ENCODE data around the gene HHAT.

HHAT gene

DNA sequence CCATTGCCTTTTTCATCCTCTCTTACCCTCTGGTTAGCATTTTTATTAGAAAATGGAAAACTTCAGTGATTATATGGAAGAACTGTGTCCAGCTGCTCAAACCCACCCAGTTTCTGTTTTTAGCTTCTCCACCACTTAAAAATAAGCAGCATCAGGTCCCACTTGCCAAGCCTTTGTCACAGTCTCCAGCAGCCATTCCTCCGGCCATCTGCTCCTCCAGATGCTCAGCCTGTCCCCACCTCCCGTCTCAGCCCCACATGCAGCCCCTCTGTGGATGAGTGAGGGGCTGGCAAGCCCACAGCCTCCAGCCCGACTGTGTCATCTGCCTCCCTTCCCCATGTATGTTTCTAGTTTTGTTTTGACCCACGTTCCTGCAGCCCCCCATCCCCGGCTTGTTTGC, 289.7 kb downstream of the HHAT start:
- no peak overlapping the region for H3K4me3 ChIP-seq (ENCODE audit: low read depth, low read length)
- DNase-seq (ENCODE audit: low read depth), result no peak
- TF ChIP-seq, protein P1, sequence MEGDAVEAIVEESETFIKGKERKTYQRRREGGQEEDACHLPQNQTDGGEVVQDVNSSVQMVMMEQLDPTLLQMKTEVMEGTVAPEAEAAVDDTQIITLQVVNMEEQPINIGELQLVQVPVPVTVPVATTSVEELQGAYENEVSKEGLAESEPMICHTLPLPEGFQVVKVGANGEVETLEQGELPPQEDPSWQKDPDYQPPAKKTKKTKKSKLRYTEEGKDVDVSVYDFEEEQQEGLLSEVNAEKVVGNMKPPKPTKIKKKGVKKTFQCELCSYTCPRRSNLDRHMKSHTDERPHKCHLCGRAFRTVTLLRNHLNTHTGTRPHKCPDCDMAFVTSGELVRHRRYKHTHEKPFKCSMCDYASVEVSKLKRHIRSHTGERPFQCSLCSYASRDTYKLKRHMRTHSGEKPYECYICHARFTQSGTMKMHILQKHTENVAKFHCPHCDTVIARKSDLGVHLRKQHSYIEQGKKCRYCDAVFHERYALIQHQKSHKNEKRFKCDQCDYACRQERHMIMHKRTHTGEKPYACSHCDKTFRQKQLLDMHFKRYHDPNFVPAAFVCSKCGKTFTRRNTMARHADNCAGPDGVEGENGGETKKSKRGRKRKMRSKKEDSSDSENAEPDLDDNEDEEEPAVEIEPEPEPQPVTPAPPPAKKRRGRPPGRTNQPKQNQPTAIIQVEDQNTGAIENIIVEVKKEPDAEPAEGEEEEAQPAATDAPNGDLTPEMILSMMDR (conservative IDR thresholded peaks at IDR 0.05; ENCODE audit: low read depth, low read length), result no peak

DNA sequence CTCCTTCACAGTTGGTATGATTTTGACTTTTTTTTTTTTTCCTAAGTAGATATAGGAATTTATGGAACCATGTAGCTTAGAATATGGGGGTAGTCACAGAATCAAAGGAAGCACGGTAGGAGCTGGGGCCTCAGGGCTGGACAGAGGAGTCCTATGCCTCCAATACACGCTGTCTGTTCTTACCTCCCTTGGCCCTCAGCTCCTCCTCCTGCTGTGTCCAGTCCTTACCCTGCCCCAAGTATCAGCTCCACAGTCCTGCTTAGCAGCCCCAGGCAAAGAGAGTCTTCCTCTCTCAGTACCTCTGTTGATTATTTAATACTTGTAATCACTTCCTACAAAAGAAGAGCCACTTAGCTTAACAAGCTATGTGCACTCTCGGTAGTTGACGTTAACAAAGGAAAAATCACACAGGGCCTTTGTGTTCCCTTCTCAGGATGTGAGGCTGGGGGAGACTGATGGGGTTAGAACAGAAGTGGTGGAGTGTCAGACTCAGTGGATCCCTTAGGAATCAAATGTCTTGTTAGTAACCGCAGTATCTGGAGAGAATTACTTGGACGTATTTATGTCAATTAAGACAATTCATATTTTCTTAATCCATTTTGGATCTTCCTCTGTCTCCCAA, 292.3 kb downstream of the HHAT start:
- no peak overlapping the region for H3K4me3 ChIP-seq (ENCODE audit: low read depth, low read length)
- TF ChIP-seq, protein P1 (conservative IDR thresholded peaks at IDR 0.05; ENCODE audit: low read depth, low read length), result no peak
- no peak for DNase-seq (ENCODE audit: low read depth)

DNA sequence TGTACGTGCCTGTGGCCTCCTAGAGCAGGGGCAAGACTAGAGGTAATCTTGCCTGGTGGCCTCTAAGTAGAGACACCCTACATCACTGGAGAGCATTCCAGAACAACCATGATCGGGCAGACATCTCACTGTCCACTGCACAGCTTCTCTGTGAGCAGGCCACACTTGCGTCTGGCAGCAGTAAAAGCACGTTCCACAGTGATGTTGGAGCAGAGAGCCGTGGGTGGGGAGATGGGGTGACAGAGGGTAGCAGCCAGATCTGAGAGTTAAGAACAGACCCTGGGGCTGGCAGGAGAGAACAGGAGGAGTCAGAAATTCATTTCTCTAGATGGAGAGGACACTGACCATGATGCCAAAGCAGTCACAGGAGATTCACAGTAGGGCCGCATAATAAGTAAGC, 293.0 kb downstream of the HHAT start:
- H3K4me3 ChIP-seq (ENCODE audit: low read depth, low read length), result no peak overlapping the region
- TF ChIP-seq, protein P1 (conservative IDR thresholded peaks at IDR 0.05; ENCODE audit: low read depth, low read length), result no peak
- DNase-seq (ENCODE audit: low read depth), result no peak

DNA sequence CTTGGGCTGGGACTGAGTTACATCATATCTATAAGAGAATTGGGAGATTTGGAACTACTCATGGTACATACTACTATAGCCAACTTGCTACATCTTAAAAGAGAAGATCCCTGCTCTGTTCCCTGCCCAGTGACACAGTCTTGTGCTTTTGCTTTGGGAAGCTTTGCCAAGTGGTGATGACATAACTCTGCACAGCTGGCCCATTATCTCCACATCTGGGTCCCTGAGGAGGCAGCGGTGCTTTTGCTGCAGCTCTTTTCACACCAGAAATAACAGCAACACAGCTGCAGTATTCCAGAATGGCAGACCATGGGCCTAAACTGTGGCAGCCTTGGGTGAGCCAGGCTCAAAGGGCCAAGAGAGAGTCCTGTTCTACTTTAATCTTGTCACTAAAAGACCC, 296.0 kb downstream of the HHAT start:
- TF ChIP-seq, protein P1 (conservative IDR thresholded peaks at IDR 0.05; ENCODE audit: low read depth, low read length), result no peak
- H3K4me3 ChIP-seq (ENCODE audit: low read depth, low read length), result no peak overlapping the region
- DNase-seq (ENCODE audit: low read depth), result no peak

DNA sequence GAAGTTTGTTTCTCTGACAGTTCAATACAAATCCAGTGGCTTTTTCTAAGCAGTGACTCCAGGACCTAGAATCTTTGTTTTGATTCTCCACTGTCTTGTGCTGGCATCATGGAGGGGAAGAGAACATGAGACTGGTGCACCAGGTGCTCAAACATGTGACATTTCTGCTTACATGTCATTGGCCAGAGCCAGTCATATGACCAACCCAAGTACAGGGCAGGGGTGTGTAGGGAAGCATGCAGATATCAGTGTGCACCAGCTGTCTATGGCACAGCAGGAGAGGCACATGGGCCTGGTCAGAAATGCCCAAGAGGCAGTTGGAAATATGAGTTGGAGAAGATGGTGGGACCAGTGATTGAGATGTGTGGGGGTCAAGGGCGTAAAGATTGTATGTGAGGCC, 297.0 kb downstream of the HHAT start:
- DNase-seq (ENCODE audit: low read depth), result no peak
- no peak overlapping the region for H3K4me3 ChIP-seq (ENCODE audit: low read depth, low read length)
- TF ChIP-seq, protein P1 (conservative IDR thresholded peaks at IDR 0.05; ENCODE audit: low read depth, low read length), result no peak

DNA sequence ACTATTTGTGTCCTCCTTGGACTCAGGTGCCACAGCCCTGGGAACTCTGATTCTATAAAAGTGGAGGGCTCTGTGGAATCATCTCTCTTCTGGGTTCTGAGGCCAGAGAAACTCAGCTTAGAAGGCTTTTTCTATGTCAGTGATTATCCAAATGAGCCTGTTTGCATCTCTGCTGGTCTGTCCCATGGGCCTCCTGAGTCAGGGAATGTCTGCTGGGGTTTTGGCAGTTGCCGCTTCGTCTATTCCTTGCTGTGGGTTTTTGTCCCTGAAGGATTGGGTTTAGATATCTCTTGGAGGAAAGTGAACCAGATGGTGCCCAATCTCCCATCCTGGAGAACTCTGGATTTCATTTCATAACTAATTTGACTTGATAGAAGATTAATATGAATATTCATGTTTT, 297.6 kb downstream of the HHAT start:
- TF ChIP-seq, protein P1 (conservative IDR thresholded peaks at IDR 0.05; ENCODE audit: low read depth, low read length), result no peak
- DNase-seq (ENCODE audit: low read depth), result no peak
- no peak overlapping the region for H3K4me3 ChIP-seq (ENCODE audit: low read depth, low read length)

DNA sequence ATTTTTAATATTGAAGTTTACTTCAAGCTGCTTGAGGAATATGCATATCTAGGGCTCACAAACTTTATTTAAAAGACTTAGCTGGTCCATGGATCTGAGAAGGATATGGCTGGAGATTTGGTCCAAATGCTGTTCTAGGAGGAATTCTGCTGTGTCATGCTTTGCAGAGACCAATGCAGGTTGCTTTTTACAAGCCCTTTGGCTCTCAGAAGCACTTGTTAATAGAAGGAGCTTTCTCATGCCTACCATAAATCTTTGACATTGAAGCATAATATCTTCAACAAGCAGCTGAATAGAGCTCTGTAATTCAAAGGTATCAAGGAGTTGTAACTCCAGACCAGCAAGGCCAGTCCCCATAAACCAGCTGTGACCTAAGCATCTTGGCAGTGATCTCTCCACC, 299.1 kb downstream of the HHAT start:
- no peak for DNase-seq (ENCODE audit: low read depth)
- no peak overlapping the region for H3K4me3 ChIP-seq (ENCODE audit: low read depth, low read length)
- TF ChIP-seq, protein P1 (conservative IDR thresholded peaks at IDR 0.05; ENCODE audit: low read depth, low read length), result no peak

Measured in choroid plexus epithelial cell (primary cell).